ENCODE measurements around the gene XG. TPM values are rescaled to one million over a fixed set of nuclear protein-coding genes. Genes with fewer than 3 reads are reported as not detected.
"Not testable (repeated sequence)": the region's sequence is repeated elsewhere in the genome, so short reads cannot be mapped to it uniquely, and the experiment has no call there.

The XG gene
- total RNA-seq, 2 donors from 2014 or later = 0.34 TPM; not detected in 1

- Mint-ChIP-seq H3K36me3 (ENCODE audit: low read depth) (no peaks in the 10 kb centered on the region), H3K27me3 (no peaks in the 10 kb centered on the region), H3K4me3 (no peak overlapping the region), H3K4me1 (peaks cover 11% of the 10 kb centered on the region), H3K27ac (no peak overlapping the region)
- ATAC-seq = no peak
- no peaks in the 10 kb centered on the region for H3K9me3 ChIP-seq (ENCODE audit: control insufficient read depth, low read length, poor library complexity, severe bottlenecking)
- DNase-seq = no peak
Measured at GRCh38 chrX:2748171-2748814, 3.5 kb upstream of the XG start.

- Mint-ChIP-seq H3K27ac (no peak overlapping the region), H3K4me1 (peaks cover 11% of the 10 kb centered on the region), H3K36me3 (ENCODE audit: low read depth) (no peaks in the 10 kb centered on the region), H3K27me3 (no peaks in the 10 kb centered on the region), H3K4me3 (no peak overlapping the region)
- no peak for DNase-seq
- H3K9me3 ChIP-seq (ENCODE audit: control insufficient read depth, low read length, poor library complexity, severe bottlenecking) = no peaks in the 10 kb centered on the region
- ATAC-seq = no peak
Measured at GRCh38 chrX:2748815-2749188, 3.0 kb upstream of the XG start.

GRCh38 chrX:2751291-2751690 lies 549 bp upstream of the XG start:
- H3K27ac Mint-ChIP-seq = no peak overlapping the region
- no peak overlapping the region for H3K4me3 Mint-ChIP-seq
- no peak for DNase-seq
- H3K27me3 Mint-ChIP-seq = no peaks in the 10 kb centered on the region
- no peaks in the 10 kb centered on the region for H3K9me3 ChIP-seq (ENCODE audit: control insufficient read depth, low read length, poor library complexity, severe bottlenecking)
- ATAC-seq = no peak
- H3K4me1 Mint-ChIP-seq = peaks cover 3% of the 10 kb centered on the region
- H3K36me3 Mint-ChIP-seq (ENCODE audit: low read depth) = no peaks in the 10 kb centered on the region

GRCh38 chrX:2752441-2752840 lies 601 bp downstream of the XG start:
- H3K27ac Mint-ChIP-seq; H3K36me3 Mint-ChIP-seq (ENCODE audit: low read depth); DNase-seq; ATAC-seq; H3K4me3 Mint-ChIP-seq; H3K9me3 ChIP-seq (ENCODE audit: control insufficient read depth, low read length, poor library complexity, severe bottlenecking); H3K4me1 Mint-ChIP-seq: not testable (repeated sequence)
- H3K27me3 Mint-ChIP-seq = peaks cover 10% of the 10 kb centered on the region

GRCh38 chrX:2755163-2755715 lies 3.4 kb downstream of the XG start:
- peaks cover 23% of the 10 kb centered on the region for H3K27me3 Mint-ChIP-seq
- H3K27ac Mint-ChIP-seq; H3K4me3 Mint-ChIP-seq; H3K9me3 ChIP-seq (ENCODE audit: control insufficient read depth, low read length, poor library complexity, severe bottlenecking); DNase-seq; ATAC-seq; H3K4me1 Mint-ChIP-seq; H3K36me3 Mint-ChIP-seq (ENCODE audit: low read depth): not testable (repeated sequence)

- no peak for ATAC-seq
- Mint-ChIP-seq H3K27me3 (peaks cover 31% of the 10 kb centered on the region), H3K27ac (no peak overlapping the region), H3K4me3 (no peak overlapping the region), H3K4me1 (peaks cover 4% of the 10 kb centered on the region), H3K36me3 (ENCODE audit: low read depth) (no peaks in the 10 kb centered on the region)
- no peak for DNase-seq
- no peaks in the 10 kb centered on the region for H3K9me3 ChIP-seq (ENCODE audit: control insufficient read depth, low read length, poor library complexity, severe bottlenecking)
Measured at GRCh38 chrX:2756548-2756947, 4.7 kb downstream of the XG start.

- no peak overlapping the region for H3K27ac Mint-ChIP-seq
- H3K4me1 Mint-ChIP-seq = peaks cover 7% of the 10 kb centered on the region
- H3K36me3 Mint-ChIP-seq (ENCODE audit: low read depth) = no peaks in the 10 kb centered on the region
- H3K9me3 ChIP-seq (ENCODE audit: control insufficient read depth, low read length, poor library complexity, severe bottlenecking) = no peaks in the 10 kb centered on the region
- H3K4me3 Mint-ChIP-seq = no peak overlapping the region
- DNase-seq = no peak
- peaks cover 31% of the 10 kb centered on the region for H3K27me3 Mint-ChIP-seq
- ATAC-seq = no peak
Measured at GRCh38 chrX:2761246-2761645, 9.4 kb downstream of the XG start.

- DNase-seq; H3K4me1 Mint-ChIP-seq; ATAC-seq; H3K9me3 ChIP-seq (ENCODE audit: control insufficient read depth, low read length, poor library complexity, severe bottlenecking); H3K27ac Mint-ChIP-seq; H3K36me3 Mint-ChIP-seq (ENCODE audit: low read depth); H3K4me3 Mint-ChIP-seq: not testable (repeated sequence)
- H3K27me3 Mint-ChIP-seq = peaks cover 21% of the 10 kb centered on the region
Measured at GRCh38 chrX:2762671-2763070, 10.8 kb downstream of the XG start.

- DNase-seq; H3K36me3 Mint-ChIP-seq (ENCODE audit: low read depth); ATAC-seq; H3K27ac Mint-ChIP-seq; H3K4me1 Mint-ChIP-seq; H3K9me3 ChIP-seq (ENCODE audit: control insufficient read depth, low read length, poor library complexity, severe bottlenecking); H3K4me3 Mint-ChIP-seq: not testable (repeated sequence)
- H3K27me3 Mint-ChIP-seq = peaks cover 16% of the 10 kb centered on the region
Measured at GRCh38 chrX:2764766-2765548, 13.1 kb downstream of the XG start.

GRCh38 chrX:2765549-2765830 lies 13.7 kb downstream of the XG start:
- Mint-ChIP-seq H3K4me3 (no peak overlapping the region), H3K36me3 (ENCODE audit: low read depth) (peaks cover 2% of the 10 kb centered on the region), H3K27me3 (peaks cover 20% of the 10 kb centered on the region), H3K4me1 (peaks cover 5% of the 10 kb centered on the region), H3K27ac (no peak overlapping the region)
- no peak for ATAC-seq
- no peaks in the 10 kb centered on the region for H3K9me3 ChIP-seq (ENCODE audit: control insufficient read depth, low read length, poor library complexity, severe bottlenecking)
- no peak for DNase-seq

GRCh38 chrX:2766906-2767305 lies 15.1 kb downstream of the XG start:
- no peaks in the 10 kb centered on the region for H3K9me3 ChIP-seq (ENCODE audit: control insufficient read depth, low read length, poor library complexity, severe bottlenecking)
- H3K4me1 Mint-ChIP-seq = peaks cover 5% of the 10 kb centered on the region
- peaks cover 20% of the 10 kb centered on the region for H3K27me3 Mint-ChIP-seq
- H3K4me3 Mint-ChIP-seq = no peak overlapping the region
- no peak for ATAC-seq
- no peak overlapping the region for H3K27ac Mint-ChIP-seq
- DNase-seq = no peak
- H3K36me3 Mint-ChIP-seq (ENCODE audit: low read depth) = peaks cover 2% of the 10 kb centered on the region

- ATAC-seq = no peak
- no peak for DNase-seq
- no peaks in the 10 kb centered on the region for H3K9me3 ChIP-seq (ENCODE audit: control insufficient read depth, low read length, poor library complexity, severe bottlenecking)
- no peak overlapping the region for H3K27ac Mint-ChIP-seq
- H3K4me1 Mint-ChIP-seq = peaks cover 5% of the 10 kb centered on the region
- H3K36me3 Mint-ChIP-seq (ENCODE audit: low read depth) = peaks cover 2% of the 10 kb centered on the region
- H3K4me3 Mint-ChIP-seq = no peak overlapping the region
- H3K27me3 Mint-ChIP-seq = peaks cover 21% of the 10 kb centered on the region
Measured at GRCh38 chrX:2767631-2768455, 16.0 kb downstream of the XG start.

GRCh38 chrX:2769615-2770014 lies 17.8 kb downstream of the XG start:
- Mint-ChIP-seq H3K4me3 (no peak overlapping the region), H3K27me3 (peaks cover 21% of the 10 kb centered on the region), H3K4me1 (peaks cover 5% of the 10 kb centered on the region), H3K27ac (no peak overlapping the region), H3K36me3 (ENCODE audit: low read depth) (peaks cover 2% of the 10 kb centered on the region)
- ATAC-seq = no peak
- DNase-seq = no peak
- no peaks in the 10 kb centered on the region for H3K9me3 ChIP-seq (ENCODE audit: control insufficient read depth, low read length, poor library complexity, severe bottlenecking)
